Spleen (tissue), 11 donors: Measurements from ENCODE around the gene SOS1. TPM values are rescaled to one million over a fixed set of nuclear protein-coding genes. Genes with fewer than 3 reads are reported as not detected.

Experiments
- DNase-seq: peaks from one replicate; pipeline ENCODE4 v3.0.0-alpha.2; 2020
- H3K27ac ChIP-seq, 8 donors: fragments of 200-600 bp; sonication (generic) in 7 of 8; 1 replicate in 4 of 8; 2 replicates in 4 of 8; pipeline versions ENCODE4 v1.5.0 to v1.8.0; 2016 to 2021; ENCODE audit warnings: inconsistent platforms in 4 of 8, mild to moderate bottlenecking in 4 of 8, moderate library complexity in 1 of 8
- H3K27me3 ChIP-seq, 7 donors: fragments of 200-600 bp; sonication (generic) in 6 of 7; replicated peaks in 1 of 7; 1 replicate in 4 of 7; 2 replicates in 3 of 7; pipeline versions ENCODE4 v1.5.0 to v1.8.0; 2016 to 2021; ENCODE audit warnings: inconsistent platforms in 3 of 7, mild to moderate bottlenecking in 1 of 7
- H3K36me3 ChIP-seq, 6 donors: fragments of 200-600 bp; sonication (generic) in 5 of 6; 1 replicate in 4 of 6; 2 replicates in 2 of 6; pipeline versions ENCODE4 v1.5.0 to v1.8.0; 2016 to 2021; ENCODE audit warnings: inconsistent platforms in 2 of 6
- H3K4me1 ChIP-seq, 6 donors: fragments of 200-600 bp; sonication (generic) in 5 of 6; 1 replicate in 3 of 6; 2 replicates in 3 of 6; pipeline versions ENCODE4 v1.5.0 to v1.8.0; 2016 to 2021; ENCODE audit warnings: inconsistent platforms in 3 of 6
- H3K4me3 ChIP-seq, 8 donors: fragments of 200-600 bp; sonication (generic) in 7 of 8; 1 replicate in 4 of 8; 2 replicates in 4 of 8; pipeline versions ENCODE4 v1.5.0 to v1.8.0; 2016 to 2021; ENCODE audit warnings: inconsistent platforms in 4 of 8, mild to moderate bottlenecking in 4 of 8, moderate library complexity in 2 of 8
- H3K9me3 ChIP-seq, 8 donors: fragments of 200-600 bp; sonication (generic) in 7 of 8; 1 replicate in 4 of 8; 2 replicates in 4 of 8; pipeline versions ENCODE4 v1.5.0 to v1.8.0; 2016 to 2021; ENCODE audit warnings: inconsistent platforms in 4 of 8
- POLR2A ChIP-seq, 3 donors: fragments of 450-650 bp; IDR thresholded peaks; one replicate each; pipeline ENCODE4 v1.5.1; 2017; ENCODE audit warnings: antibody characterized with exemption in 3 of 3, mild to moderate bottlenecking in 1 of 3
- POLR2AphosphoS5 ChIP-seq, 3 donors: sonication (generic); formaldehyde crosslinking; IDR thresholded peaks; one replicate each; pipeline ENCODE4 v1.5.1; 2017; ENCODE audit warnings: antibody characterized with exemption in 3 of 3
- WGBS, 5 donors: extraction: QIAGEN DNeasy Blood & Tissue Kit in 3 of 5; methylation state at CpG; one replicate each; pipeline versions ENCODE4 v1.1.5 to v1.1.7; 2013 to 2018; 5-methylcytosine and 5-hydroxymethylcytosine counted together
- intact Hi-C: fragments of 100-400 bp; cut with DNase I; formaldehyde crosslinking; loops from one replicate; pipeline ENCODE4 v1.15.0; 2023; ENCODE audit warnings: low total_unique reads
- polyA plus RNA-seq, 3 donors: library from polyadenylated mRNA; stranded (reverse); fragments of 200-250 nt; gene quantifications; one replicate each; pipeline ENCODE4 v1.2.1, GENCODE V29; 2013
- total RNA-seq, 7 donors: library from RNA; depleted of rRNA in 3 of 7; stranded (reverse); fragments of >200 nt in 3 of 7; fragmentation: NEBNext Ultra II Directional in 4 of 7; extraction: Animal tissue kit (Norgen Biotek cat#: 25700) in 4 of 7; gene quantifications; one replicate each; pipeline versions ENCODE4 v1.1.0 to v1.2.1, GENCODE V29; 2016 to 2021
- TF ChIP-seq, protein P1 (sequence below), 11 experiments: fragments of 200-600 bp in 7 of 11; fragments of 450-650 bp in 4 of 11; sonication (generic) in 4 of 11; IDR thresholded peaks in 8 of 11; conservative IDR thresholded peaks in 3 of 11; 1 replicate in 7 of 11; 2 replicates in 4 of 11; pipeline versions ENCODE4 v1.4.0 to v1.8.0; 2016 to 2021; ENCODE audit warnings: antibody characterized with exemption in 11 of 11, inconsistent platforms in 4 of 11, mild to moderate bottlenecking in 1 of 11
- donor health status: healthy with polysubstance abuse.
- donor health status: DM: no; HTN: no; CAD: no; lungs with moderate emphysema.
- donor health status: DM: no; HTN: no; CAD: no.
- donor health status: Bipolar disorder and iron deficiency.
- donor health status: healthy.
- donor health status: DM: no; HTN: no; CAD: no.
- donor health status: DM: yes; HTN: yes; CAD: no.

SOS1 gene
- total and polyA plus RNA-seq, 10 donors = 5.9 to 85.8 (median 42.8) TPM

DNA sequence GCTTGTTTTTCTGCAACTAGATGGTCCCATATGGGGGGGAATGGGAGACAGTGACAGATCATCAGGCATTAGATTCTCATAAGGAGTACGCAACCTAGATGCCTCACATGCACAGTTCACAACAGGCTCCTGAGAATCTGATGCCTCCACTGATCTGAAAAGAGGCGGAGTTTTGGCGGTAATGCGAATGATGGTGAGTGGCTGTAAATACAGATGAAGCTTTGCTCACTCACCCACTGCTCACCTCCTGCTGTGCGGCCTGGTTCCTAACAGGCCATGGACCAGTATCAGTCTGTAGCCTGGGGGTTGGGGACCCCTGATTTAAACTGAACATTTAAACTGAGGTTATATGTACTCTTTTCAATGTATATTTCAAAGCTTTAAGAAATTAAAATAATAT is 40.7 kb downstream of the SOS1 start:
- Histone ChIP-seq H3K27ac (no peak overlapping the region), H3K4me3 (no peak overlapping the region), H3K36me3 (peaks cover 0 to 7% (median 0%) of the 10 kb centered on the region in 6 donors), H3K4me1 (peaks cover 0 to 38% (median 7%) of the 10 kb centered on the region in 6 donors), H3K27me3 (no peaks in the 10 kb centered on the region), H3K9me3 (no peaks in the 10 kb centered on the region)
- TF ChIP-seq POLR2A (IDR thresholded peaks at IDR 0.05) (no peak), POLR2AphosphoS5 (IDR thresholded peaks at IDR 0.05) (no peak)
- TF ChIP-seq, protein P1, sequence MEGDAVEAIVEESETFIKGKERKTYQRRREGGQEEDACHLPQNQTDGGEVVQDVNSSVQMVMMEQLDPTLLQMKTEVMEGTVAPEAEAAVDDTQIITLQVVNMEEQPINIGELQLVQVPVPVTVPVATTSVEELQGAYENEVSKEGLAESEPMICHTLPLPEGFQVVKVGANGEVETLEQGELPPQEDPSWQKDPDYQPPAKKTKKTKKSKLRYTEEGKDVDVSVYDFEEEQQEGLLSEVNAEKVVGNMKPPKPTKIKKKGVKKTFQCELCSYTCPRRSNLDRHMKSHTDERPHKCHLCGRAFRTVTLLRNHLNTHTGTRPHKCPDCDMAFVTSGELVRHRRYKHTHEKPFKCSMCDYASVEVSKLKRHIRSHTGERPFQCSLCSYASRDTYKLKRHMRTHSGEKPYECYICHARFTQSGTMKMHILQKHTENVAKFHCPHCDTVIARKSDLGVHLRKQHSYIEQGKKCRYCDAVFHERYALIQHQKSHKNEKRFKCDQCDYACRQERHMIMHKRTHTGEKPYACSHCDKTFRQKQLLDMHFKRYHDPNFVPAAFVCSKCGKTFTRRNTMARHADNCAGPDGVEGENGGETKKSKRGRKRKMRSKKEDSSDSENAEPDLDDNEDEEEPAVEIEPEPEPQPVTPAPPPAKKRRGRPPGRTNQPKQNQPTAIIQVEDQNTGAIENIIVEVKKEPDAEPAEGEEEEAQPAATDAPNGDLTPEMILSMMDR (IDR thresholded peaks at IDR 0.05 in 8 of 11, conservative IDR thresholded peaks at IDR 0.05 in 3 of 11) = no peak
- no peak for DNase-seq
- intact Hi-C loops = no loop called here
- WGBS, 5 donors = 95 to 99% (median 97%) methylated on average over 5 of the region's 5 CpGs

DNA sequence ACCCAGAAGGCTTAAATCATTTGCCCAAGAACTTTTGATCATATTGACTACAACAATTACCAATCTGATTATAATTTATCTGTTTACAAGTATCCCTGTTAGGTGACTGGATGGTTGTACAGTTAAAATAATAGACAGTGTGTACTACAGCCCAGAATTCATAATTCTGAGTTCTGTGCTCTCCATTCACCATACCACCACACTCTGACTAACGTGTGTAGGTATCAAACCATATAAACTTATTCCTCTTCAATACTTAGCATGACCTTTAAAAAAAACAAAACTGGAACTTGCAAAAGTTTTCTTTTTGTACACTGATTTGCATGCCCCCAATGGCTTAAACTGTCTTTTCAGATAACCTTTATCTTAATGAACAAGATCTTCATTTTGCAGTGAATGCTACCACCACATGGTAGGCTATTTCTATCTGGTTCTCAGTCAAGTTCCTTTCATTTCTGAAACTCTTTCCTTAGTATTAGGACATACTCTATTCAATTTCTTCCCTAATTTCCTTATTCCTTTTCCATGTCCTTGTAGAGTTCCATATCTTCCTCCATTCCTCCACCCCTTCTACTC is 50.9 kb downstream of the SOS1 start:
- peaks cover 0 to 38% (median 2%) of the 10 kb centered on the region in 6 donors for H3K4me1 ChIP-seq
- no peak overlapping the region for H3K27ac ChIP-seq
- TF ChIP-seq POLR2AphosphoS5 (IDR thresholded peaks at IDR 0.05) (no peak), POLR2A (IDR thresholded peaks at IDR 0.05) (no peak)
- TF ChIP-seq, protein P1 (IDR thresholded peaks at IDR 0.05 in 8 of 11, conservative IDR thresholded peaks at IDR 0.05 in 3 of 11) = no peak
- H3K4me3 ChIP-seq = no peak overlapping the region
- H3K27me3 ChIP-seq = no peaks in the 10 kb centered on the region
- H3K9me3 ChIP-seq = no peaks in the 10 kb centered on the region
- 90 to 93% (median 93%) methylated on average over 1 of the region's 1 CpG for WGBS, 5 donors
- H3K36me3 ChIP-seq = peaks cover 0 to 29% (median 11%) of the 10 kb centered on the region in 6 donors
- intact Hi-C loops = no loop called here
- DNase-seq = no peak

DNA sequence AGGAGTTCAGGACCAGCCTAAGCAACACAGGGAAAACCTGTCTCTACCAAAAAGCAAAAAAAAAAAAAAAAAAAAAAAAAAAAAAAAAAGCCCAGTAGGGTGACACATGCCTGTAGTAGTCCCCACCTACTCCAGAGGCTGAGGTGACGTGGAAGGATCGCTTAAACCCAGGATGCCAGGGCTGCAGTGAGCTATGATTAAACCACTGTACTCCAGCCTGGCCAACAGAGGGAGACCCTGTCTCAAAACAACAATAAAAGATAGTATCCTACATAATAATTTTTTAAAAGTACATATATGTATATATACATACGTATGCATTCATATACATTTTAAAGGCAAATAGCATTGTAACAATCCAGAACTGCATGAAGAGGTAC is 51.7 kb downstream of the SOS1 start:
- intact Hi-C loops = no loop called here
- no peak for TF ChIP-seq POLR2AphosphoS5 (IDR thresholded peaks at IDR 0.05)
- TF ChIP-seq, protein P1 (IDR thresholded peaks at IDR 0.05 in 8 of 11, conservative IDR thresholded peaks at IDR 0.05 in 3 of 11) = no peak
- no peak for TF ChIP-seq POLR2A (IDR thresholded peaks at IDR 0.05)
- Histone ChIP-seq H3K27ac (no peak overlapping the region), H3K9me3 (no peaks in the 10 kb centered on the region), H3K4me3 (no peak overlapping the region), H3K27me3 (no peaks in the 10 kb centered on the region), H3K36me3 (peaks cover 0 to 34% (median 11%) of the 10 kb centered on the region in 6 donors), H3K4me1 (peaks cover 0 to 38% (median 2%) of the 10 kb centered on the region in 6 donors)
- DNase-seq = no peak
- WGBS, 5 donors = 89 to 94% (median 93%) methylated on average over 3 of the region's 3 CpGs

DNA sequence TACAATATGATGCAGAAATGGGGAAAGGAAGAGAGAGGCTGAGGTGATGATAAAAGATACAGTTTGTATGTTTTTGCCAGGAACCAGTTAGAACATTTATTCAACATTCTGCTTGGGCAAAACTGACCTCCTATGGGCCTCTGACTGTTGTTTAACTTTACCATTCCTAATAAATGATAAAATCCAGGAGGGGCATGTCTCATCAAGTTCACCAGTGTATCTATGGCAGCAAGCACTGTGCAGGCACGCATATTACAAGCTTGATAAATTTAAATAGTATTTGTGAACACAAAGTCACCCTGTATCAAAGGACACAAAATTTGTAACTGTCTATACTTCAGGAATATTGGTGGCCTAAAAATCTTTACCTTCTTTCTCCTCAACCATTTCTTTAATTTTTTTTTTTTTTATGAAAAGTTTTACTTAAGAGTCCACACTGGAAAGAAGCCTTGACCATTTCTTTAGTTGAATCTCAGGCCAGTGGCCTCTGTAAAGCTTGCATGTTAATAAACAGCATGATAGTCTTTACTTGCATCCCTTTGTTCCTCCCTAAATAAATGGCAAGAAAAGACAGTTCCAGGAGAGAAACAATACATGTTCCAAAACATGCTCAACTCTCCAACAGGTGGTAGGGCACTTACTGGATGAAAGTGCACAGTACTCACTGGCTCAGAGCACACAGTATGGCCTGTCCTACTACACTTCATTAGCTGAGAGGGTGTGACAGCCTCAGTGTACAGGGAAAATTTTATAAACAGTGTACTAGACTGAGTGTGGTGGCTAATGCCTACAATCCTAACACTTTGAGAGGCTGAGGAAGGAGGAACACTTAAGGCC is 52.3 kb downstream of the SOS1 start:
- H3K9me3 ChIP-seq = no peaks in the 10 kb centered on the region
- intact Hi-C loops = no loop called here
- WGBS, 5 donors = 88 to 100% (median 94%) methylated on average over 1 of the region's 1 CpG

More for the DNA sequence above, 52.3 kb downstream of the SOS1 start:
- Histone ChIP-seq H3K27ac (no peak overlapping the region), H3K4me3 (no peak overlapping the region), H3K27me3 (no peaks in the 10 kb centered on the region), H3K36me3 (peaks cover 0 to 37% (median 11%) of the 10 kb centered on the region in 6 donors), H3K4me1 (peaks cover 0 to 41% (median 4%) of the 10 kb centered on the region in 6 donors)
- no peak for DNase-seq
- TF ChIP-seq POLR2AphosphoS5 (IDR thresholded peaks at IDR 0.05) (no peak), POLR2A (IDR thresholded peaks at IDR 0.05) (no peak)
- TF ChIP-seq, protein P1 (IDR thresholded peaks at IDR 0.05 in 8 of 11, conservative IDR thresholded peaks at IDR 0.05 in 3 of 11) = no peak
